ENCODE measurements around the gene SNRNP200. TPM values are rescaled to one million over a fixed set of nuclear protein-coding genes. Genes with fewer than 3 reads are reported as not detected.
A peak's percentile ranks its signal among the peaks of the same experiment; 100 is the strongest.

Gene SNRNP200
- total RNA-seq, 6 experiments from 2014 or later = 88.0 to 106 (median 93.3) TPM

DNA sequence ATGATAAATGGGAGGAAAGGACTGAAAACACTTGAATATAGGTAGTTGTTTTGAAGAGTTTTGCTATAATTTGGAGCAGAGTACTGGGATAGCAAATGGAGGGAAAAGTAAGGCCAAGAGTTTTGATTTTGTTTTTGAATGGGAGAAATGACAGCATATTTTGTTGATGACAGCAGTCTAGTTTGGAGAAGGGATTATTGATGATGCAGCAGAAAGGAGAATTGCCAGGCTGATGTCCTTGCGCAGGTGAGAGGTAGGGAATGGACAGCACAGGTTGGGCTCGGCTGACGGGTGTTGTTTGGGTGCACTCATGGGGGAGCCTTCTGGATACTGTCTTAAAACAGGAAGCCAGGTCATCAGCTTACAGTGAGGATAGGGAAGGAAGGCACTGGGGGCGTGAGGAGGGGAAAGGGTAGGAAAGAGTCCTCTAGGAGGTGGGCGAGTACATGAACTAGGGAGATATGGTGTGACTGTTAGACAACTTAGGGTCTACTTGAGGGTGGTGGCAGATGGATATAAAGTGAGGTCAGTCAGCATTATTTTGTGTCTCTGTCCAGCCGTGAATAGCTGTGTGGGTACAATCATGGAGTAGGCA is 40.6 kb upstream of the SNRNP200 start:
- H3K27ac Mint-ChIP-seq = no peak overlapping the region
- H3K27me3 Mint-ChIP-seq (ENCODE audit: insufficient read depth) = peaks cover 1% of the 10 kb centered on the region; the same call in 1 of the 2 replicates
- no peak overlapping the region for H3K4me3 Mint-ChIP-seq
- no peaks in the 10 kb centered on the region for H3K9me3 Mint-ChIP-seq
- H3K36me3 Mint-ChIP-seq (ENCODE audit: low read depth) = peaks cover 26% of the 10 kb centered on the region; the same call in 1 of the 2 replicates
- TF ChIP-seq, protein P1, sequence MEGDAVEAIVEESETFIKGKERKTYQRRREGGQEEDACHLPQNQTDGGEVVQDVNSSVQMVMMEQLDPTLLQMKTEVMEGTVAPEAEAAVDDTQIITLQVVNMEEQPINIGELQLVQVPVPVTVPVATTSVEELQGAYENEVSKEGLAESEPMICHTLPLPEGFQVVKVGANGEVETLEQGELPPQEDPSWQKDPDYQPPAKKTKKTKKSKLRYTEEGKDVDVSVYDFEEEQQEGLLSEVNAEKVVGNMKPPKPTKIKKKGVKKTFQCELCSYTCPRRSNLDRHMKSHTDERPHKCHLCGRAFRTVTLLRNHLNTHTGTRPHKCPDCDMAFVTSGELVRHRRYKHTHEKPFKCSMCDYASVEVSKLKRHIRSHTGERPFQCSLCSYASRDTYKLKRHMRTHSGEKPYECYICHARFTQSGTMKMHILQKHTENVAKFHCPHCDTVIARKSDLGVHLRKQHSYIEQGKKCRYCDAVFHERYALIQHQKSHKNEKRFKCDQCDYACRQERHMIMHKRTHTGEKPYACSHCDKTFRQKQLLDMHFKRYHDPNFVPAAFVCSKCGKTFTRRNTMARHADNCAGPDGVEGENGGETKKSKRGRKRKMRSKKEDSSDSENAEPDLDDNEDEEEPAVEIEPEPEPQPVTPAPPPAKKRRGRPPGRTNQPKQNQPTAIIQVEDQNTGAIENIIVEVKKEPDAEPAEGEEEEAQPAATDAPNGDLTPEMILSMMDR (IDR thresholded peaks at IDR 0.05) = no peak
- DNase-seq = no peak
- peaks cover 23% of the 10 kb centered on the region for H3K4me1 Mint-ChIP-seq (ENCODE audit: low read depth)

DNA sequence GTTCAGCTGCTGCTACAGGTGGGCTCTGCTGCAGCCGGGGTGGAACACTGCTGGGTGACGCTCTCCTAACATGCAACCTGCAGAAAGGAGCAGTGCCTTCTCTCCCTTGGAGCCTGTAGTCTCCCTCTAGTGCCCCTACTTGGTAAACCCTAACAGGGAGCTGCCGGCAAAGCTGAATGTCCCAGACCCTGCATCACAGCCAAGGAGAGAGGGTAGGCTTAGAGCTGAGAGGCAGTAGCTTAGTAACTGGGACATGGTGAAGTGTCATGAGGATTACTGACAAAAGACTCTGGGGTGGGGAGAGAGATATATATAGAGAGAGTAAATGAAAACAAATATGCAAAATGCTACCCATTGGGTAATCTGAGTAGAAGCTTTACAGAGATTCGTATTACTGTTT is 40.1 kb upstream of the SNRNP200 start:
- H3K4me1 Mint-ChIP-seq (ENCODE audit: low read depth) = peaks cover 28% of the 10 kb centered on the region
- peaks cover 26% of the 10 kb centered on the region; the same call in 1 of the 2 replicates for H3K36me3 Mint-ChIP-seq (ENCODE audit: low read depth)
- H3K4me3 Mint-ChIP-seq = no peak overlapping the region
- H3K27me3 Mint-ChIP-seq (ENCODE audit: insufficient read depth) = peaks cover 1% of the 10 kb centered on the region; the same call in 1 of the 2 replicates
- TF ChIP-seq, protein P1 (IDR thresholded peaks at IDR 0.05) = peak; percentile 40; the same call in 1 of the 2 replicates
- no peaks in the 10 kb centered on the region for H3K9me3 Mint-ChIP-seq
- no peak overlapping the region for H3K27ac Mint-ChIP-seq
- no peak for DNase-seq

DNA sequence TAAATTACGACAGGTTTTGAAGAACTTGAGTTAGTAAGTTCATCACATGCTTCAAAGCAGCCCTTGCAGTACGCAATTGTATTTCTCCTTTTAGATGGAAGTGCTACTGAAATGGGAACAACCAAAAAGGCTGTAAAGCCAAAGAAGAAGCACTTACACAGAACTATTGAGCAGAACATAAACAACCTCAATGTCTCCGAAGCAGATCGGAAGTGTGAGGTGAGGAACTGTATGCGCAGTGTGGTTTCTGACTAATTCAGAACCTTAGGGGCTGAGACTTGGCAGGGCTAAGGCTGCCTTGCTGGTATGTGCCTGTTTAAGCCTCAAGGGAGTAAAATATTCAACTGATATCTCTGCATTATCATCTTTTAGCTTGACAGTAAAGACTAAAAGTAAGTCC is 38.7 kb upstream of the SNRNP200 start:
- H3K4me1 Mint-ChIP-seq (ENCODE audit: low read depth) = peaks cover 42% of the 10 kb centered on the region
- H3K4me3 Mint-ChIP-seq = no peak overlapping the region
- peaks cover 1% of the 10 kb centered on the region for H3K27me3 Mint-ChIP-seq (ENCODE audit: insufficient read depth)
- no peak for DNase-seq
- peaks cover 31% of the 10 kb centered on the region; the same call in 1 of the 2 replicates for H3K36me3 Mint-ChIP-seq (ENCODE audit: low read depth)
- TF ChIP-seq, protein P1 (IDR thresholded peaks at IDR 0.05) = no peak
- H3K27ac Mint-ChIP-seq = no peak overlapping the region
- H3K9me3 Mint-ChIP-seq = no peaks in the 10 kb centered on the region

DNA sequence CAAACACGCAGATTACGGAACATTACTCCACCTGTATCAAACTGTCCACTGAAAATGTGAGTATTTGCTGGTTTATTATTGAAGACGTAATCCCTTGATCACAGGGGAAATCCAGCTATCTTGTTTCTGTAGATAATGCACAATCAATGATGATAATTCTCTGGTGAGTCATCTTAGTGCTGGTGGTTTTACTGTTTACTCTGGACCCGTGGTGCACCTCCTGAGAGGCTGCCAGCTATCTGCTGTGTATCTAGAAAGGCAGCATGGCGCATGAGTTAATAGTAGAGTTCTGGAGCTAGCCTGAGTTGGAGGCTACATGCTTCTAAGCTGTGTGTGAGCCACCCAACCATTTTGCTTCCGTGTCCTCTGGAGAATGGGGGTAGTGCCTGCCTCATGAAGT is 36.7 kb upstream of the SNRNP200 start:
- DNase-seq = peak; percentile 86
- H3K4me3 Mint-ChIP-seq = peak overlapping the region; percentile 9; the same call in 1 of the 2 replicates
- peaks cover 37% of the 10 kb centered on the region; the same call in 1 of the 2 replicates for H3K36me3 Mint-ChIP-seq (ENCODE audit: low read depth)
- H3K27me3 Mint-ChIP-seq (ENCODE audit: insufficient read depth) = peaks cover 1% of the 10 kb centered on the region
- peaks cover 52% of the 10 kb centered on the region for H3K4me1 Mint-ChIP-seq (ENCODE audit: low read depth)
- H3K9me3 Mint-ChIP-seq = no peaks in the 10 kb centered on the region
- TF ChIP-seq, protein P1 (IDR thresholded peaks at IDR 0.05) = no peak
- peak overlapping the region; percentile 51 for H3K27ac Mint-ChIP-seq

DNA sequence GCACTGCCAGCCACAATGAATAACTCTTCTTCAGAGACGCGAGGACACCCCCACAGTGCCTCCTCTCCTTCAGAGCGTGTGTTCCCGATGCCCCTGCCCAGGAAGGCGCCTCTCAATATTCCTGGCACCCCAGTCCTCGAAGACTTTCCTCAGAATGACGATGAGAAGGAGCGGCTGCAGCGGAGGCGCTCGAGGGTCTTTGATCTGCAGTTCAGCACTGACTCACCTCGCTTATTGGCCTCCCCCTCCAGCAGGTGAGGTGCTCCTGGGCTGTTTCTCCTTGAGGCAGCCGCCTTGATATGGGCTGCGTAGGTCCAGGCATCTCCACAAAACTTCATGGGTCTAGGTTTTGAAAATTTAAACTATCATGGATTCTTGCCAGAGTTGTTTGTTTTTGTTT is 36.3 kb upstream of the SNRNP200 start:
- H3K27me3 Mint-ChIP-seq (ENCODE audit: insufficient read depth) = peaks cover 1% of the 10 kb centered on the region
- TF ChIP-seq, protein P1 (IDR thresholded peaks at IDR 0.05) = no peak
- peak overlapping the region; percentile 65 for H3K27ac Mint-ChIP-seq
- H3K36me3 Mint-ChIP-seq (ENCODE audit: low read depth) = peaks cover 35% of the 10 kb centered on the region; the same call in 1 of the 2 replicates
- no peak for DNase-seq
- no peak overlapping the region; the same call in 1 of the 2 replicates for H3K4me3 Mint-ChIP-seq
- H3K4me1 Mint-ChIP-seq (ENCODE audit: low read depth) = peaks cover 57% of the 10 kb centered on the region
- no peaks in the 10 kb centered on the region for H3K9me3 Mint-ChIP-seq

Measured in HFFc6 (cell line).